T-helper 2 cell (primary cell): Measurements from ENCODE around the gene SAMMSON.

Experiments
- DNase-seq, 5 experiments: peaks; one replicate each; pipeline versions ENCODE4 v3.0.0 to v3.0.0-alpha.2; 2012 to 2022

The SAMMSON gene

DNA sequence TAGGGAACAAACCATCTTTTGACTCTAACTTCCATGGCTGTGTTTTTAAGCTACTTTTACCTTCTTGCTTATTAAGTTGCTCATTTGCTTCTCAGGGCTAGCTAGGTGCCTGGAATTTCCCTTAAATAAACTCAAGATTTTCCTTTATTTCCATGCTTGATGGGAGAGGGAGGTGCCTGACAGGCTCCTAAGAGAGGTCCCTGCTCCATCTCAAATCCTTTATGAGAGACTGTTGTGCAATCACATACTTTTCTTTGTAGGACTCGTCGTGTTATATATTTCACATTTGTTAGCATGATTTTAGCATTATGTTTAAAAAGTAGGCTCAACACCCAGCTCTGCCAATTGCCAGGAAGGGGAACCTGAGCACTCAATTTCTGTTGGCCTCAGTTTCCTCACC lies 95.7 kb downstream of the SAMMSON start:
- DNase-seq = no peak

DNA sequence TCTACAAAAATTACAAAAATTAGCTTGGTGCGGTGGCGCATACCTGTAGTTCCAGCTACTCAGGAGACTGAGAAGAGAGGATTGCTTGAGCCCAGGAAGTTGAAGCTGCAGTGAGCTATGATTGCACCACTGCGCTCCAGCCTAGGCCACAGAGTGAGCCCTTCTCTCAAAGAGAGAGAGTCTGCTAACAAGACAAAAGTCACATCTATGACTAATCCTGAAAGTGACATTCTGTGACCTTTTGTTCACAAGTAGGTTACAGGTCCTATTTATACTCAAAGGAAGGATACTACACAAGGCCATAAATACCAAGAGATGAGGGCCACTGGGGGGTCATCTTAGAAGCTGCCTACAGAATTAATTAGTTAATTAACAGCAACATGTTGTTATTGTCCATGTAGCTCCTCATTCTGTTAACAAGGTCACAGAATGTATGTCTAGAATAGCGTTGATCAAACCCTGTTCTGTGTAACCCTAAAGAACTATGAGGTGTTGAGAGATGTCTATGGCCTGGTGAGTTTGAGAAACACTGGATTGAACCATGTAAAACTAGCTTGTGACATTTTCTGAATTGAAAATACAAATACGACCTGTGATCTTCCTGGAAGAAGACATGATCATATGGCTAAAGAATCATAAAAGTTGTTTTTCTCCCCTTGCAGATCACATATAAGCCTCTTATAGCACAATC lies 97.0 kb downstream of the SAMMSON start:
- peak in 1 of 5 experiments; percentile 27 for DNase-seq

DNA sequence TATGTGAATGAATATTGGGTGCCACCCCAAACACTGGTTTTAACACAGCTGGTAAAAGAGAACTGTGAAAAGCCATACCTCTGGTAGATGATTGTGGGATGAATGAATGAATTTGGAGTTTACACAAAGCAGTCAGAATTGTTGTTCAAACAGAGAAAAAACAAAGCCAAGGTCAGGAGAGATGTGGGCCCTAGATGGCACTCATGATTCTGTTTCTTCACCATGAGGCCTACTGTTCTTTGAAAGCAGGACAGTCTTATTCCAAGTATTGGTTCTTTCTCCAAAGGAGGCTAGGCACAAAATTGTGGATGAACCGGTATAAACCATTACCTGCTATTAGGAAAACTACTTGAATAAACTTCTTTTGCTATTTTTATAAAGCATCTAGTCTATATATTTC lies 97.6 kb downstream of the SAMMSON start:
- no peak for DNase-seq

DNA sequence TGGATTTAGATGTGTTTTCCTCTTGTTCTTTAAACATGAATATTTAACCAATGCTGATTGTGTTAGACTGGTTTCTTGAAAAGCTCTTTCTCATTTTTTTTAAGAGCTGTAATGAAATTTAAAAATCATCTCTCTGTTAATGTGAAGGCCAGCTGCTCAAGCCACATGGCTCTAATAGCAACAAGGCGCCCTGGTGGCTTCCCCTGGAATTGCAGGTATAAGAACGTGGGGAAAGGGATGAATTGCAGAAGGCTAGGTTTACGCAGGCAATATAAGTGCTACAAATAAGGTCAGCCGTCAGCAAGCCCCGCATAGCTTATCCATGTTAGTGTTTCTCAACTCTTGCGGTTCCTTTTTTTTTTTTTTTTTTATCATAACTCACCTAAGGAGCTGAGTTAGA lies 108.5 kb downstream of the SAMMSON start:
- DNase-seq = peak in 1 of 5 experiments; percentile 2

DNA sequence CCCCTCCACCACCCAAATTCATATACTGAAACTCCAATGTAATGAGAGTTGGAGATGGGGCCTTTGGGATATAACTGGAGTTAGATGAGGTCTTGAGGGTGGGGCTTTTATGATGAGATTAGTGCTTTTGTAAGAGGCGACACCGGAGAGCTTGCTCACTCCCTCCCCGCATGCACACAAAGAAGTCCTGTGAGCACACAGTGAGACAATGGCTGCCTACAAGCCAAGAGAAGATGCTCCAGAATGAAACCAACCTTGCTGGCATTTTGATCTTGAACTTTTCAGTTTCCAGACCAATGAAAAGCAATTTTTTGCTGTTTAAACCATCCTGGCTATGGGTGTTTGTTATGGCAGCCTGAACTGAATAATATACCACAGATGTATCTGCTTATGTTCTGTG lies 109.0 kb downstream of the SAMMSON start:
- no peak for DNase-seq

DNA sequence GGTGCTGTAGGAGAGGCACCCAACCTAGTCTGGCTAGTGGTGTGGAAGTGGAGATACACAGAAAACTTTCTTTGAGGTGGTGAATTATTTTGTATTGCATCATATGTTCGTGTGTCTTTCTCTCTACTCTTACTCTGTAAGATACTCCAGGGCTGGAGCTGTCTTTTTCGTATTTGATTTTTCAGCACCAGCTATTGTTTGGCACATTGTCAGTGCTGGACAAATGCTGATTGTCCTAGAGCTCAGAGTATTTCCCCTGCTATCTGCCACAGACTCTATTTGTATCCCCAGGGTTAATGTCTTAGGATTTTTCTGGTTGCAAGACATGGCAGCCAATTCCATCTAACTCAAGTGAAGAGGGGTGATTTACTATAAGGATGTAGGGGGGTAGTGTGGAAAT lies 110.5 kb downstream of the SAMMSON start:
- no peak for DNase-seq

DNA sequence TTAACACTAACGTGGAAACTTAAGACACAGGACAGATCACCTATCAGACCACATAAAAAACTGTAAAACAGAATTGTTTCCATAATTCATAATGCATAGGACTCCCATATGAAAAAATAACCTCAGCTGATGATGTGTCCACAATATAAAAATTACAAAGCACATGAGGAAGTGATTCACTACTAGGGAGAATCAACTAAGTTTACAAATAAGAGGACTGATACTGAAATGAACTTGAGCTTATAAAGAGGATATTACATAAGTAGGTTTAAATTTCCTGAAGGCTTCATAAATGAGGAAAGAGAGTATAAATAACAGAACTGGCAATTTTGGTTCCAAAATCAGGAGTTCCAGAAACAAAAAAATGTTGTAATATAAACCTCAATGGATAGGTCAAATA lies 111.9 kb downstream of the SAMMSON start:
- no peak for DNase-seq

DNA sequence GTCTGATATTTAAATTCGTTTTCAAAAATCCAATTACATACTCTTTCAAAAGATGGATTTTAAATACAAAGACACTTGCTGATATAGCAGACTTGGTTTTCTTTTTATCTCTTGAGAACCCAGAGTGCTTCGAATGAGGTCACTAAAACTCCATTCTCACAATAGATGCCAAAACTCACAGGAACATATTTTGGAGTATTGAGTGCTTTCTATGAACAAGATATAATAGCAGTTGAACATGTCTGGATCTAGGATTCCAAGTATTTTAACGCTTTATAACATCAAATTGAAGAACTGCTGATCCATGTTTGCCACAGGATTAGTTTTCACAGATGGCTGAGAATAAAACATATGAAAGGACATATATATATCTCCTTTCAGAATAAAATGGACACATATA lies 113.2 kb downstream of the SAMMSON start:
- DNase-seq = no peak

DNA sequence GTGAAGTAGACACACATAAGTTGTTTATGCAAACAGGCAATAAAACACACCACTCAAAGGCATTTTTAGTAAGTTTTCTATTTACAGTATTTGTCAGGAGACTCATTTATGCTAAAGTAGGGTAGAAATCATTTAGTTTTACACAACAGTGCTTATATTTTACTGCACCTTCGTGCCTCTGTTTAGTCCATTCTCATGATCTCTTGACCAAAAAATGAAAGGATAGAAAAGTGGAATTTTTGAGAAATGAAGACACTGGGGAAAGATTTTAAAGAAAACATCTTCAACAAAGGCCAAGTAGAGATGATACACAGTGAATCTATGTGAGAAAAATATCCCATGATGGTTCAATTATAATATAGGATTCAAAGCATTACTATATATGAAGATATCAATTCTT lies 114.9 kb downstream of the SAMMSON start:
- DNase-seq = no peak

DNA sequence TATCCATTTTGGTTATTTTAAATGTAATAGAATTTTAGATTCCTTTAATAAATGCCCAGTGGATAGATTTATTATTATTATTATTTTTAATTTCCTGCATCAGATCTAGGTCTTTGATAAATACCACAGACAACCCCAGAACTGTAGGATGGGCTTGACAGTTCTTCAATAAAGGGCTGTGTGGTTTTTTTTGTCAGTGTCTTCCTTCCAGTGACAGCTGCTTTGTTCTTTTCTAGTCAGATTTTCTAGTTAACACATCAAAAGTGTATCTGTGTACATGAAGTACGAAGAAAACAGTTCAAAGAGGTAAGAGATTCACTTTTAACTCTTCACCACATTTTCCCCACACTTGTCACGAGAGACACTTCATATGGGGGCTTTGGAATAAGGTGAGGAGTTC lies 120.3 kb downstream of the SAMMSON start:
- no peak for DNase-seq
